ENCODE measurements around the gene FAM124B.

DNA sequence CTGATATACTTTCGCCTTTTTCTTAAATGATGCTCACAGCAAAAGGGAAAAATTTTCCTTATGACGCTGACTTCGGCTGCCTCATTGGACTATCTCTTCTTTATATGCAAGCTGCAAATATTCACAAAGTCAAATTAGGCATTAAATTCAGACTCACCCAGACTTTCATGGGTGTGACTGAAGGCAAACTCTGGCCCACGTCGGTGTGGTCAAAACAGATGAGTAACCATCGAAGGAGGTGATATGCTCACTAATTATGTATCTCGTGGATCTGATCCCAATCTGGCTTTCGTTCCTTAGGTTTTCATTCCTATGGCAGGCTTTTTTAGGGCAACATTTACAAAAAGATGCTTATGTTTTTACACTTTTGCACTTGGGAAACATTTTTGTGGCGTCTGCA is 36.6 kb downstream of the FAM124B start:
- TF ChIP-seq, protein P1, sequence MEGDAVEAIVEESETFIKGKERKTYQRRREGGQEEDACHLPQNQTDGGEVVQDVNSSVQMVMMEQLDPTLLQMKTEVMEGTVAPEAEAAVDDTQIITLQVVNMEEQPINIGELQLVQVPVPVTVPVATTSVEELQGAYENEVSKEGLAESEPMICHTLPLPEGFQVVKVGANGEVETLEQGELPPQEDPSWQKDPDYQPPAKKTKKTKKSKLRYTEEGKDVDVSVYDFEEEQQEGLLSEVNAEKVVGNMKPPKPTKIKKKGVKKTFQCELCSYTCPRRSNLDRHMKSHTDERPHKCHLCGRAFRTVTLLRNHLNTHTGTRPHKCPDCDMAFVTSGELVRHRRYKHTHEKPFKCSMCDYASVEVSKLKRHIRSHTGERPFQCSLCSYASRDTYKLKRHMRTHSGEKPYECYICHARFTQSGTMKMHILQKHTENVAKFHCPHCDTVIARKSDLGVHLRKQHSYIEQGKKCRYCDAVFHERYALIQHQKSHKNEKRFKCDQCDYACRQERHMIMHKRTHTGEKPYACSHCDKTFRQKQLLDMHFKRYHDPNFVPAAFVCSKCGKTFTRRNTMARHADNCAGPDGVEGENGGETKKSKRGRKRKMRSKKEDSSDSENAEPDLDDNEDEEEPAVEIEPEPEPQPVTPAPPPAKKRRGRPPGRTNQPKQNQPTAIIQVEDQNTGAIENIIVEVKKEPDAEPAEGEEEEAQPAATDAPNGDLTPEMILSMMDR (IDR thresholded peaks at IDR 0.05; ENCODE audit: low read depth, low read length, missing input control): no peak
- TF ChIP-seq, protein P2, sequence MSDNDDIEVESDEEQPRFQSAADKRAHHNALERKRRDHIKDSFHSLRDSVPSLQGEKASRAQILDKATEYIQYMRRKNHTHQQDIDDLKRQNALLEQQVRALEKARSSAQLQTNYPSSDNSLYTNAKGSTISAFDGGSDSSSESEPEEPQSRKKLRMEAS (IDR thresholded peaks at IDR 0.05): no peak
- TF ChIP-seq, protein P3, sequence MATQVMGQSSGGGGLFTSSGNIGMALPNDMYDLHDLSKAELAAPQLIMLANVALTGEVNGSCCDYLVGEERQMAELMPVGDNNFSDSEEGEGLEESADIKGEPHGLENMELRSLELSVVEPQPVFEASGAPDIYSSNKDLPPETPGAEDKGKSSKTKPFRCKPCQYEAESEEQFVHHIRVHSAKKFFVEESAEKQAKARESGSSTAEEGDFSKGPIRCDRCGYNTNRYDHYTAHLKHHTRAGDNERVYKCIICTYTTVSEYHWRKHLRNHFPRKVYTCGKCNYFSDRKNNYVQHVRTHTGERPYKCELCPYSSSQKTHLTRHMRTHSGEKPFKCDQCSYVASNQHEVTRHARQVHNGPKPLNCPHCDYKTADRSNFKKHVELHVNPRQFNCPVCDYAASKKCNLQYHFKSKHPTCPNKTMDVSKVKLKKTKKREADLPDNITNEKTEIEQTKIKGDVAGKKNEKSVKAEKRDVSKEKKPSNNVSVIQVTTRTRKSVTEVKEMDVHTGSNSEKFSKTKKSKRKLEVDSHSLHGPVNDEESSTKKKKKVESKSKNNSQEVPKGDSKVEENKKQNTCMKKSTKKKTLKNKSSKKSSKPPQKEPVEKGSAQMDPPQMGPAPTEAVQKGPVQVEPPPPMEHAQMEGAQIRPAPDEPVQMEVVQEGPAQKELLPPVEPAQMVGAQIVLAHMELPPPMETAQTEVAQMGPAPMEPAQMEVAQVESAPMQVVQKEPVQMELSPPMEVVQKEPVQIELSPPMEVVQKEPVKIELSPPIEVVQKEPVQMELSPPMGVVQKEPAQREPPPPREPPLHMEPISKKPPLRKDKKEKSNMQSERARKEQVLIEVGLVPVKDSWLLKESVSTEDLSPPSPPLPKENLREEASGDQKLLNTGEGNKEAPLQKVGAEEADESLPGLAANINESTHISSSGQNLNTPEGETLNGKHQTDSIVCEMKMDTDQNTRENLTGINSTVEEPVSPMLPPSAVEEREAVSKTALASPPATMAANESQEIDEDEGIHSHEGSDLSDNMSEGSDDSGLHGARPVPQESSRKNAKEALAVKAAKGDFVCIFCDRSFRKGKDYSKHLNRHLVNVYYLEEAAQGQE (IDR thresholded peaks at IDR 0.05): no peak
- no peak for TF ChIP-seq RAD21 (IDR thresholded peaks at IDR 0.05)
- no peak for TF ChIP-seq EGR1 (IDR thresholded peaks at IDR 0.05; ENCODE audit: low read depth in 2 of 2)
